ENCODE measurements around the gene UGT3A1.
"Not testable (repeated sequence)": the region's sequence is repeated elsewhere in the genome, so short reads cannot be mapped to it uniquely, and the experiment has no call there.

Gene UGT3A1

DNA sequence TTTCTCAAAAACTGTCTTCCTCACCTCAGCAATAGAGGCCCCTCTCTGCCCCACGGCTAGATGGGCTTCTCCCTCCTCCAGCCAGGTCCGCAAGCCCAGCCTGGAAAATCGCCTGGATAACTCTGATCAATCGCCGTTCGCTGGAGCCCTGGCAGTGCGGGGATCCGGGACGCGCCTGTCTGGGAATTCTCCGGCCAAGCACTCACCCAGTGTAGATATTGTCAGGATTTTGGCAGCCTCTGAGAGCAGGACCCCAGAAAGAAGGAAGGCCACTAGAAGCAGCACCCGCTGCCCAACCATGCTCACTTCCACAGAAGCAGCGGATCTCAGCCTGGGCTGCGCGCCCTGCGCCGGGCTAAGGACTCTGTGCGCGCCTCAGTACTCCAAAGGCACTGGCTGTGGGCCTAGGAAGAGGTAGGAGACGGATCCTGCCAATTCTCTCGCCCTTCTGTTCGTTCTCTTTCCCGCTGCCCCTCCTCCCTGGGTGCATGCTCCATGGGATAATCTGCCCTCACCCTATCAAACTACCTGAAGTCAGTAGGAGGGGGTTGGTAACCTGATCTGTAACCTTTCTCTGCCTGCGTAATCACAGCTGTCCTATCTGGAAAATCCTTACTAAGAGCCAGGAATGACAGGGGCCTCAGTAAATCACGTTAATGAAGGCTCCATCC, at the start of gene UGT3A1:
UGT3A1 (minus strand) TSS at position 450 of the 671 bp plus-strand sequence; CDS start at position 300, 150 bp downstream.
- DNase-seq: no peak

DNA sequence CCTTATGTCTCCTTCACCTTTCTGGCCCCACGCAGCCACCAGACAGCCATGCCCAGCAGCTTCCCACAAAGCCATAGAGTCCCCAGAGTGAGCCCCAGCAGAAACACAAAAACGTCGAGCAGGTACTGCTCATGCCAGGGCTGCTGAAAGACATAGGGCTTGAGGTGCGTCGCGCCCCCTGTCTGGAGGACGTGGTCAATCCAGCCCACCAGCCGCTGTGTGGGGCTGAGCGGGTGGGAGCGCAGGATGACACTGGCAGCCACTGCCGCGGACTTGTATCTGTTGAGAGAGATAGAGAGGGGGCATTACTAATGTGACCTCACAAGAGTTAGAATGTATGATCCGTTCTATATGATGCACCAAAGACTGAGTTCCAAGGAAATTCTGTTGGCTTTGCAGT, 44.5 kb upstream of the UGT3A1 start:
- no peak for DNase-seq

GRCh38 chr5:36034536-36035134, 43.4 kb upstream of the UGT3A1 start:
- DNase-seq: not testable (repeated sequence)

GRCh38 chr5:36033486-36033885, 42.3 kb upstream of the UGT3A1 start:
- no peak for DNase-seq

GRCh38 chr5:36033047-36033446, 41.9 kb upstream of the UGT3A1 start:
- DNase-seq: no peak

DNA sequence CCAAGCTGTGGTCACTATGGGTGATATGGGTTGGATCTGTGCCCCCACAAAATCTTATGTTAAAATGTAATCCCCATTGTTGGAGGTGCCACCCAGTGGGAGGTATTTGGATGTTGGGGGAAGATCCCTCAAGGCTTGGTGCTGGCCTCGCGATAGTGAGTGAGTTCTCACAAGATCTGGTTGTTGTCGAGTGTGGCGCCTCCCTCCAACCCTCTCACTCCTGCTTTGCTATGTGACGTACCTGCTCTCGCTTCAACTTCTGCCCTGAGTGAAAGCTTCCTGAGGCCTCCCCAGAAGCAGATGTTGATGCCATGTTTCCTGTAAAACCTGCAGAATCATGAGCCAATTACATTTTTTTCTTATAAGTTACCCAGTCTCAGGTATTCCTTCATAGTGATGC, 40.0 kb upstream of the UGT3A1 start:
- DNase-seq: no peak

DNA sequence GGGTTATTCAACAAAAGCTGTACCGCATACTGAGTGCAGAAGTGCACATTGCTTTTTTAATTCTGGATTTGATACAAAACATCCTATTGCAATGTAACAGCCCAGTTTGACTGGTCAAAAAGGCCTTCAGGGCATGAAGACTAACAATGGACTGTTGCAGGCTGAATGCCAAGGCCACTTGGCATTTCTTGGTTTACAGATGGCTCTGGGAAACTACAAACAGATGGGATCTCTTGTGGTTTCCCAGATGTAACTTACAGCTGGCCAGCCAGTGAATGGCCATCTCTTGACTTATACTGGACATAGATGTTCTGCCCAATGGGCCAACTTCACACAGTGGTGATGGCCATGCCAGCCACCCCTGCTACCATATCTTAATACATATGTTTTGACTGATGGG, 38.7 kb upstream of the UGT3A1 start:
- no peak for DNase-seq

- DNase-seq: no peak
Observed at GRCh38 chr5:36028816-36029465, 37.8 kb upstream of the UGT3A1 start.

GRCh38 chr5:36027711-36028110, 36.5 kb upstream of the UGT3A1 start:
- DNase-seq: no peak

DNA sequence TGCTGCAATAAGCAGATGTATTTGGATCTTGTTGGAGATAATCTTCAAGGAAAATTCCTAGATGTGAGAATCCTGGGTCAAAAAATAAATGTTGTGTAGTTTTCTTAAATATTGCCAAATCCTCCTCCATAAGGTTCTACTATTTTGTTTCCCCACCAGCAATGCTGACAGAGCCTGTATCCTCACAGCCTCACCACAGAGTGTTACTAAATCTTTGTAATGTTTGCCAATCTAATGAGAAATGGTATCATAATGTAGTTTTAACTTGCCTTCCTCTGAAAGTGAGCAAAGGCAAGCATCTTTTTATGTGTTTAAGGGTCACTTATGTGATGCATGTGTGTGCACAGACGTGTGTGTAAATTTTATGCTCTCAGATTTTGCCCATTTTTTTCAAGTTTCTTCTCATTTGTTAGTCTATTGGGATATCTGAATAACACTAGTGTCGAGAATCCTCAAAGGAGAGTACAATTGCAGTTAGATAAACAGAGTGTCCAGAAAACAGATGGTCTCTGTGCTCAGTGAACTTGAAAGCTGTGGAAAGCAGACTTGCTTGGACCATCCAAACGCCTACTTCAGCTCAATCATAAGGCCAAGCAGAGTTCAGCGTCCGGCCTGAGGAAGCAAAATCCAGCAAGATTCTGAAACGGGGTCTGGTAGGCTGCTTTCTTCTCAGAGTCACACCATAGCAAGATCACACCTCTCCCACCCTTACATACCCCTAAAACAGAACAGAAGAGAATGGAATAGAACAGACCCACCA, 35.7 kb upstream of the UGT3A1 start:
- DNase-seq: no peak

- not testable (repeated sequence) for DNase-seq
Observed at GRCh38 chr5:36022246-36022645, 31.1 kb upstream of the UGT3A1 start.

DNA sequence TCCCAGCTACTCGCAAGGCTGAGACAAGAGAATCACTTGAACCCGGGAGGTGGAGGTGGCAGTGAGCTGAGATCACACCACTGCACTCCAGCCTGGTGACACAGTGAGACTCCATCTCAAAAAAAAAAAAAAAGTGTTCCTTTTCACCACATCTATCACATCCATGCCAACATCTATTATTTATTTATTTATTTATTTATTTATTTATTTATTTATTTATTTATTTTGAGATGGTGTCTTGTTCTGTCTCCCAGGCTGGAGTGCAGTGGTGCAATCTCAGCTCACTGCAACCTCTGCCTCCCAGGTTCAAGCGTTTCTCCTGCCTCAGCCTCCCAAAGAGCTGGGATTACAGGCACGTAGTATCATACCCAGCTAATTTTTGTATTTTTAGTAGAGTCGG, 28.4 kb upstream of the UGT3A1 start:
- not testable (repeated sequence) for DNase-seq

DNA sequence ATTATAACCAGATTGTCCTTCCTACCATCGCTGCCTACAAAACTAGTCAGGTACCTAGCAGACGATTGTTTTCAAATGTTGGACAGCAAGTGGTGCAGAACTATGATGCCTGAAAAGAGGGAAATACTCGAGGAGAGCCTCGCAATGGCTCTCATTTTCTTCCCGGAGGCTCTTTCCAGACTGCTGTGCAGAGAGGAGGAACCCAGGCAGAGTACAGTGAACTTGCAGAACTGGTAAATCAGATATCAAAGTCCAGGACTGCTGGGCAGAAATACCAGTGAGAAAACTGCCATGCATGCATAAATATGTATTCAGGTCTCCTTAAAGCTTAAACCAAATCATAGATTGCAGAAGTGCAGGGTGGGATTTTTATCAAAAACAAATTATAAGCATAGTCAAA, 26.4 kb upstream of the UGT3A1 start:
- no peak for DNase-seq

DNA sequence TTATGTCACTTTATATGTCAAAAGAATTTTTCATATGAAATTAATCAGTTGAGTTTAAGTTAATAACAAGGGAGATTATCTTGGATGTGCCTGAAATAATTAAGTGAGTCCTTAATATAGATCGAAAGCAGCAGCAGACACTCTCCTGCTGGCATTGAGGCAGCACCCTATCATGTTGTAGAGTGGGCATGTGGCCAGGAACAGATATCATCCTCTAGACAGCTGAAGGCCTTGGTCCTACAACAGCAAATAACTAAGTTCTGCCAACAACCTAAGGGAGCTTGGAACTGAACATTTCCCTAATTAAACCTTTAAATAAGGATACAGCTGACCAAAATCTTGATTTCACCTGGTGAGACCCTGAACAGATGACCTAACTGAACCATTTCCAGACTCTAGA, 25.8 kb upstream of the UGT3A1 start:
- DNase-seq: no peak

DNA sequence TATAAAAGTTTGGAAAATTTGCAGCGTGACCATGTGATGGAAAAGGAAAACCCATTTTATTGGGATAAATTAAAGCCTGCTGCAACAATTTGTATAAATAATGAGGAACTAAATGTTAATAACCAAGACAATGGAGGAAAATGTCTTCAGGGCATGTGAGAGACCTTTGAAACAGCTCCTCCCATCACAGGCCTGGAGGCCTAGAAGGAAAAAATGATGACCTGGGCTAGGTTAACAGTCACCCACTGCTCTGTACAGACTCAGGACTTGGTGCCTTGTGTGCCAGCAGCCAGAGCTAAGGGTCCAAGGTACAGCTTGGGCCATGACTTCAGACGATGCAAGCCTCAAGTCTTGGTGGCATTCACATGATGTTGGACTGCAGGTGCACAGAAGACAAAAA, 22.0 kb upstream of the UGT3A1 start:
- no peak for DNase-seq

GRCh38 chr5:36009698-36010097, 18.5 kb upstream of the UGT3A1 start:
- DNase-seq: no peak

GRCh38 chr5:36007366-36007765, 16.2 kb upstream of the UGT3A1 start:
- DNase-seq: no peak

GRCh38 chr5:36006163-36006562, 15.0 kb upstream of the UGT3A1 start:
- DNase-seq: no peak

DNA sequence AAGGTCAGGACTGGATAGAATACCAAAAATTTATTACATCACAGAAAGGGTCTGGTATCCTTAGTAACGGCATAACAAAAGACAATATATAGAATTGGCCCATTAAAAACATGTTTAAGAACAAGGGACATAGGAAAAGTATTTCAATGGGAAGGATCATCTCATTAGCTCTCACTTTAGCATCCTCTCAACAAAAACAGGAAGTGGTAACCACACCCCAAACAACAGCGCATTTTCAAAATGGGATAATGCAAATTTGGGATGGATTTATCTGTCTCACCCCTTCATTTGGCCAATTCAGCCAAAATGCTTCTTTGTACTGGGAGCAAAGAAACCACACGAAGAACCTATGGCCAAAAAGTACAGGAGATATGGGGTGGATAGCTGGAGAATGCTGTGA, 9.8 kb upstream of the UGT3A1 start:
- DNase-seq: no peak

DNA sequence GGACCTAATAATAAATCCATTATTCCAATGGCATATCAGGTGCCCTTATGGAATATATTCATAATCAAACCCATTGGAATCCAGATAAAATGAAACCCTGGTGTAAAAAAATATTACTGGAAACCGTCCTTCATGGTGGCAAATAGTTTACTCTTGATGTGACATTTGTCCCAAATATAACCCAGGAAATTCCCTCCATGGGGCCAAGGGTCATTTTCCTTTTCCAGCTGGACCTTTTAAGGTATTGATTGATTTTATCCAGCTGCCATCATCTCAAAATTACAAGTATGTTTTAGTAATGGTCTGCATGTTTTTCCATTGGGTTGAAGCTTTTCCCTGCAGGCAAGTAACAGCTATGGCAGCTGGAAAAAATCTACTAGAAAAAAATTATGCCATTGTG, 8.4 kb upstream of the UGT3A1 start:
- DNase-seq: no peak

DNA sequence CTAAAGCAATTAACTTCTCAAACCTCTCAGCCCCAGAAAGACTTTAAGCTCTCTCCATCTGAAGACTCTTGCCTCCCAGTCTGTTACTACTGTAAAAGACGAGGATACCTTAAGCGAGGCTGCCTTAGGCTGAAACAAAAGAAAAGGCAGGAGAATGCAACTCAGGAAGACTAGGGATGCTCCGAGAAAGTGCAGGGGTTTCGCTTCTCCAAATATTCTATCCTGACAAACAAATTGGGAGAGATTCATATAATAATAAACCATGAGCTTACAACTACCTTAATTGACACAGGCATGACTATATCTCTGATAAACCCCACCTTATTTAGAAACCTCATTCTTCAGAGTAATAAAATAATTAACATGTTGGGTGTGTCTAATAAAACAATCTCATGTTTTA, 4.9 kb upstream of the UGT3A1 start:
- no peak for DNase-seq

DNA sequence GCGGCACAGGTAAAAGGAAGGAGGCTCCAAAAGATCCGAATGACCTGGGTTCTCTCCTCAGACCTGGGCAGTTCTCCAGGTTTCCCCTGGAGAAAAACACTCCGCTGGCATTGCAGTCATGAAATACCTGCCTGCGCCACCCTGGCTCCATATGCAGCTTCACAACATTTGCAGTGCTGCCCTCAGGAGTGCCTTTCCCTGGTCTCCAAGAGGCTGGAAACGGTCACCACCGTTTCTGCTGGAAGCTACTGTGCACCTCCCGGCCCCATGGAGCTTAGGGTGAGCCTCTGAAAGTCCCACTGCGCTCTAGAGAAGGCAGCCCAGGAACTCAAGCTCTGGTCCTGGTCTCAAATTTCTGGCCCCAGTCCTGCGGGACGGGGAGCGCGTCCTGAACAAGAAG, 670 bp downstream of the UGT3A1 start:
- no peak for DNase-seq

- DNase-seq: no peak
Observed at GRCh38 chr5:35988529-35988928, 2.7 kb downstream of the UGT3A1 start.

- DNase-seq: no peak
Observed at GRCh38 chr5:35987776-35988175, 3.4 kb downstream of the UGT3A1 start.
